Stimulated activated CD4-positive, alpha-beta T cell treated with anti-CD3 and anti-CD28 coated beads, Interleukin-1b, Interleukin-23, amount 100 ng/mL, for 24 hours (primary cell): Measurements from ENCODE around the gene CPNE6.

Experiments
- DNase-seq, 4 experiments: peaks; one replicate each; pipeline ENCODE4 v3.0.0-alpha.2; 2020; ENCODE audit warnings: low read depth in 4 of 4, low spot score in 1 of 4

The CPNE6 gene

DNA sequence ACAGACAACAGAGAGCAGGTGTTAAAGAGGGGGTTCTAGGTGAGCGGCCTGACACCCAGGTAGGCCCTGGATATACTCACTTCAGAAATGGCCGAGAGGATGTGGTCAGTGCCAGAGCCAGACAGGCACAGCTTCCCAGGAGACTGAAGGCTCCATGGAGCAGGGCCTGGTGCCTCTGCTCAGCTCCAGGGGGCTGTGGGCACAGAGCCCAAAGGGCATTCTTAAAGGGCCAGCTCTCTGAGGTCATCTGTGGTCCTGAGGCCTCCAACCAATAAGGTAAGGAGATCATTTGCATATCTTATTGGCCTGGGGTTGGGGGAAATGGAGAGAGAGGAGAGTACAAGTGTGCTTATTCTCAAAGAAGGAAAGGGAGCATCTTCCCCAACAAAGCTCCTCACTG is 13.1 kb downstream of the CPNE6 start:
- DNase-seq, result no peak

GRCh38 chr14:24085215-24085614 is 13.9 kb downstream of the CPNE6 start:
- DNase-seq, result no peak

DNA sequence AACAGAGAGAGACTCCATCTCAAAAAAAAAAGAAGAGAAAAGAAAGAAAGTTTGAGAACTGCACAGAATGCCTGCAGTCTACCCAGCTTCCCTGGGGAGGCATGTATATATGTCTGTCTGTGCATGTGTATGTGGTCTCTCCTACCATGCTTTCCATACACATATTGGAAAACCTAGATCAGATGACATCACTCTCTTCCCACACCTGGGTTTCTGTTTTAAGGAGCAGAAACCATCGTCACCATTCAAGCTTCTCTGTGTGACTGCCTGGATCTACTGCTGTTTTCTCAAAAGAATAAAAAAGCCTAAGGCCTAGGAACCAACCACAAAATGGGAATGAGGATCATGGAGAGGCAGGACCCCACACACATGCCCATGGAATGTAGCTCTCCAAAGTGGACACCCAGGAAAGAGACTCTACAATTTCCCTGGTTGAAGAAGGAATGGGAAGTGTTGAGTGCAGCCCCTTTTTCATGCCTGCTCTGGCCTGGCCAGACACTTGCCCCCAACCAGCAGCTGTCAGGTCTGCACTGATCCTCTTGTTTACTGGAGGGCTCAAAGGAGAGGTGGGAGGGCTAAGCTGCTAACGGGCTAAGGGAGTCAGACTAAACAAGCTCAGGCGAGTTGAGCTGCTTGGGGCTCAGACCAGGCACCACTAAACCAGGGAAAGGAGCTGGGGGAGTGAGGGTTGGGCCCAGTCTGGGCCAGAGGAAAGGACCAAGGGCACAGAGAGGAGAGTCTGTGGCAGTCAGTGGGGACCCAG is 15.0 kb downstream of the CPNE6 start:
- DNase-seq, result no peak

- no peak for DNase-seq
Measured at GRCh38 chr14:24087004-24087403, 15.6 kb downstream of the CPNE6 start.

DNA sequence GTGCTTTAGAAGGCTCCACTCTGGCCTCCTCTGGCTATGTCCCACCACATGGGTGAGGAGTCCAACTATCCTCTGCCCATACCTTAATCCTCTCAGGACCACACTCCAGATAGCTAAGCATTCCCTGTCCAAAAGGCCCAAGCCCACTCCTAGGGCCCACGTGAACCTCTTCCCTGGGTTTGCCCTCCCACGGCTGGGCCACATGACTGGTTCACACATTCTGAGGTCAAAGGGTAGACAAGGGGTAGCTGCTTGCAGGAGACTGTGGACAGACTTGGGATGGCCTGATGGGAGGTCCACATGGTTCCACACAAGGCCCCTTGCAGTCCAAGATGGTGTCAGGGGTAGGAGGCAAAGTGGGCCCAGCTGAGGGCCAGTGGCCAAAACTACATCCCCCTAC is 16.7 kb downstream of the CPNE6 start:
- DNase-seq, result no peak

GRCh38 chr14:24089890-24090289 is 18.5 kb downstream of the CPNE6 start:
- DNase-seq, result no peak

GRCh38 chr14:24092110-24092504 is 20.7 kb downstream of the CPNE6 start:
- DNase-seq, result no peak

DNA sequence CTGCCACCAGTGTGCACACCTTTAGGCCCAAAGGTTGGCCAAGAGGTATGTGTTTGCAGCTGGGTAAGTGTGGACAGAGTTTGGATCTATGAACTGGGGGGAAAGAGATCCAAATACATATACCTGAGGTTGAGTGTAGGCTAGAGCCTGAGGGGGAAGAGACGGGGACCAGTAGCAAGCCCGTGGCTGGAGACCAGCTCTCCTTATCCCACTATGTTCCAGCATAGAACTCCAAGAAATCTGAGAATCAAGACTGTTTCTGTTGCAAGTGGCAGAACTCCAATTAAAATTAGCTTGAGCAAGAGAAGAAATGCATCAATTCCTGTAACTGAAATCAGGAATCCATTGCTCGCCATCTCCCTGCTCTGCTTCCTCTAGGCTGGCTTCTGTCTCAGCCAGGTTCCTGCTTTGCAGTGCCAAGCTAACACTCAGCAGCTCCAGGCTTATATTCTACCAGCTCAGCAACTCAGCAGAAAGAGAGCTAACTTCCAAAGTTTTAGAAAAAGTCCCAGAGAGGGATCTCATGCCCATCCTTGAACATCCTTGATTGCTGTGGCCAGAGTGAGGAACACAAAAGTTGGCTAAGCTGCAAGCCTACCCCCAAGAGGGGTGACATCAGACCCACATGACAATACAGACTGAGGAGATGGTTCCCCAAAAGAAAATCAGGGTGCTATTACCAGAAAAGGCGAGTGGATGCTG is 21.3 kb downstream of the CPNE6 start:
- no peak for DNase-seq

- no peak for DNase-seq
Measured at GRCh38 chr14:24093207-24093900, 22.0 kb downstream of the CPNE6 start.

DNA sequence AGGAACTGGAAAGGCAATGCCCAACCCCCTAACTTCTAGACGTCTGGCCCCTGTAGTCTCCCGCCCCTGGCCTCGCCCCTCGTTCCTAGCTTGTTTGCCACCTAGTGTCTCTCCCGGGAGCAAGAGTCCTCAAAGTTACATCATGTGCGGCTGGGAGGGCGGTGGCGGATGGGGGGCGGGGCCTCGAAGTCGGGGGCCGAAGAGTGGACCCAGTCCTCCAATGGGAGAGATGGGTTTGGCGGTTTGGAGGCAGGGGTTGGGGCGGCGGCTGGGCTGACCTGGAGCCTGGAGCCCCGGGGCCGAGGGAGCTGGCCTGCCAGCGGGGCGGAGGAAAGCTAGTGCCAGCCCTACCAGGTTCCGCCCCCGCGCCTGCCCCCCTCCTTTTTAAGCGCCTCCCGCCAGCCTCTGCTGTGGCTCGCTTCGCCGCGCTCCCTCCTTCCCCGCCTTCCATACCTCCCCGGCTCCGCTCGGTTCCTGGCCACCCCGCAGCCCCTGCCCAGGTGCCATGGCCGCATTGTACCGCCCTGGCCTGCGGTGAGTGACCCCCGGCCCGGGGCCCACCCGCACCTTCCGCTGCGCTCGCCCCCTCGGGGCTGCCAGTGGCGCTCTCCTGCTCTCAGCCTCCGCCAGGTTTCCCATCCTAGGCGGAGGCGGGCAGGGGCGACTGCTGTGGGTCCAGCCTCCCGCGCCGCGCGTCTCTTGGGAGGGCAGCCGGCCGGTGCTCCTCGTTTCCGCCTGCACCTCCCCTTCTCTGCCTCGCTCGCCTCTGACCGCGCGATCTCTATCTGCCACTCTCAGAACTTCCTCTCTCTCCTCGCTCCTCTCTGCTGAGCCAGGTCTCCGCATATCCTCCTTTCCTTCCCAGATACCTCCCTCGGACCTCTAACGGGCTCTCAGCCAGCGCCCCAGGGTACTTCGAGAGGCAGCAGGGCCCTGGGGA is 22.8 kb downstream of the CPNE6 start, which contains the start of gene PCK2:
Gene PCK2 (plus strand): TSS at position 411 of the 940 bp plus-strand sequence. CDS start 95 bp downstream, at position 506.
- DNase-seq, result peak; percentile 60 to 92 (median 74)

DNA sequence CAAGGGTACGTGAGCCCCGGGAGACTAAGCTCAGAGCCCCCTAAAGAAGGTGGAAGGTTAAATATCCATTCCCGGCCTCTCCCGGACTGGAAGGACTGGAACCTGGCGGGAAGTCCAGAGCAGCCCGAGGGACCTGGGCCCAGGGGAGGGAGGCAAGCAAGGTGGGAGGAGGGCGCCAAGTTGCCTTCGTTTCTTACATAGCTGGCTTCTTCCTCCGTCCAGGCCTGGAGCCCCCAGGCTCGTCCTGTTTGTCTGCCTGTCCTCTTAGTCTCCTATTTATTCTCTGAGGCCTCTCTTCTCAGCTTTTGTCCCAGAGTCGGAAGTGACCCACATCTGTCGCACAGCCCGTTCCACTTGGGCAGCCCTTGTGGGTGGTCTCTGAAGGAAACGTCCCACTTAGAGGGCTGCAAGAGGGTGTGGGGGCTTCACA is 23.5 kb downstream of the CPNE6 start:
- DNase-seq, result no peak

- peak in 2 of 4 experiments; percentile 36 to 61 for DNase-seq
Measured at GRCh38 chr14:24095271-24096068, 24.1 kb downstream of the CPNE6 start.

- DNase-seq, result no peak
Measured at GRCh38 chr14:24096545-24097181, 25.3 kb downstream of the CPNE6 start.

- no peak for DNase-seq
Measured at GRCh38 chr14:24098229-24098926, 27.0 kb downstream of the CPNE6 start.

DNA sequence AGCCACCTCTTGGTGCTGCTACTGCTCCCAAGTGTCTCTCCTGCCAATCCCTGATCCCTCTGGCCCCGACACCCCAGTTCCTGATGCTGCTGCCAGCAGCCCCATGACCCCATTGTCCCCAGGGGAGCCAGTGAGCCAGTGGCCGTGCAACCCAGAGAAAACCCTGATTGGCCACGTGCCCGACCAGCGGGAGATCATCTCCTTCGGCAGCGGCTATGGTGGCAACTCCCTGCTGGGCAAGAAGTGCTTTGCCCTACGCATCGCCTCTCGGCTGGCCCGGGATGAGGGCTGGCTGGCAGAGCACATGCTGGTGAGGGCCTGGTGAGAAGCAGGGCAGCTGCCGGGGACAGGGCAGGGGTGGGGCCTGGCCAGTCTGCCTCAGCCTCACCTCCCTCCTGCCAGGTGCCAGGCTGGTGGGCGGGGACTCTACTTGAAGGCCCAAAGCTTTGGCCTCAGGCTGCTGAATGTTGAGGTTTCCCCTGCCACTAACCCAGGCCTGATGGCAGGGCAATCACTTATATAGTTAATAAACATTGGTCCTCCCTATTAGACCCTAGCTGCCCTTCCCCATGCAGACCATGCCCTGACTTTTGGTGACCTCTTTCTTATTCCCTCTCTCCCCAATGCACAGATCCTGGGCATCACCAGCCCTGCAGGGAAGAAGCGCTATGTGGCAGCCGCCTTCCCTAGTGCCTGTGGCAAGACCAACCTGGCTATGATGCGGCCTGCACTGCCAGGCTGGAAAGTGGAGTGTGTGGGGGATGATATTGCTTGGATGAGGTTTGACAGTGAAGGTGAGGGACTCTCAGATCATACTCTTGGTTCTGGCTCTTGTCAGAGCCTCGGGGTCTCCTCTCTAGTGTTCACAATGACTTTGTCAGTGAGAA is 27.8 kb downstream of the CPNE6 start:
- no peak for DNase-seq

- no peak for DNase-seq
Measured at GRCh38 chr14:24100197-24100981, 29.0 kb downstream of the CPNE6 start.

- DNase-seq, result no peak
Measured at GRCh38 chr14:24100982-24101494, 29.7 kb downstream of the CPNE6 start.
